T-helper 2 cell (primary cell): ENCODE measurements around the gene KLK12.

ENCODE experiments used
- DNase-seq, 5 experiments: peaks; one replicate each; pipeline versions ENCODE4 v3.0.0 to v3.0.0-alpha.2; 2012 to 2022

KLK12 gene

DNA sequence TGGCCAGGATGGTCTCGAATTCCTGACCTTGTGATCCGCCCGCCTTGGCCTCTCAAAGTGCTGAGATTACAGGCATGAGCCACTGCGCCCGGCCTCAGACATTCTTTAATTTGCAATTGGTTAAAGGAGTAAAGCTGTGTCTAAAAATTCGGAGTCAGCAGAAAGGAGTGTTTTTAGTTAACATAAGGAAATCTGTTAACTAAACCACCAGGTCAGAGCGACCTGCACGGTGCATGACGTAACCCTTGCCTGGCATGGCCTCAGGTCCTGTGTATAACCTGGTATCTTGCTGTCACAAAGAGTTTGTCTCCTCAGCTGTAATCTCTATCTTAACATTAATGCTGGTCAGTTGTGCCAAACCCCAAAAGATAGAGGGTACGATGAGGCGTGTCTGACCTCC, 9.5 kb upstream of the KLK12 start:
- DNase-seq = no peak

DNA sequence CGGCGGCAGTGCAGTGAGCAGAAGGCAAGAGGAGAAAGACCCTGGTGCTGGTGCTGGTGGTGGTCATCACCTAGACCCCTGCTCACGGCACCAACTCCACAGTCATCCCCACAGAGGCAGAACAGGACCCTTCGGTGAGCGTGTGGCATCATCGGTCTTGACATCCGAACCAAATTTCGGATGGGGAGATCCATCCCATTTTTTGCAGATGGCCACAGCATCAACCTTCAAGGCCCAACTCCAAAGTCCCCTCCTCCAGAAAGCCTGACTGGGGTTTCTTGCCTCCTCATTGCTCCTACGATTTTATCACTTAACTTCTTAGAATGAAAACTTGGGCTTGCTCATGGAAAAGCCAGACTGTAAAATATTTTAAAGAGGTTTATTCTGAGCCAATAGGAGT, 8.7 kb upstream of the KLK12 start:
- DNase-seq = no peak

DNA sequence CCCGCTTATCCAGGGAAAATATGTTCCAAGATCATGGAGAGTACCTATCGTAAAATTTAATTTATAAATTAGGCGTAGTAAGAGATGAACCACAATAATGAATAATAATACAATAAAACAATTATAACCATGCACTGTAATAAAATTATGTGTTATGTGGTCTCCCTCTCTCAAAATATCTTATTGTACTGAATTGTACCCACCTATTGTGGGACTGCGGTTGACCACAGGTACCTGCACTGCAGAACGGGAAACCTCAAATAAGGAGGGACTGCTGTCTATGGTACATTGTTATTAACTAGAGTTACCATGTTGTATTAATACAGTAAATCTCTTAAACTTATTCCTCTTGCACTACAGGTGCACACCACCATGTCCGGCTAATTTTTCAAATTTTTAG, 5.3 kb upstream of the KLK12 start:
- no peak for DNase-seq

DNA sequence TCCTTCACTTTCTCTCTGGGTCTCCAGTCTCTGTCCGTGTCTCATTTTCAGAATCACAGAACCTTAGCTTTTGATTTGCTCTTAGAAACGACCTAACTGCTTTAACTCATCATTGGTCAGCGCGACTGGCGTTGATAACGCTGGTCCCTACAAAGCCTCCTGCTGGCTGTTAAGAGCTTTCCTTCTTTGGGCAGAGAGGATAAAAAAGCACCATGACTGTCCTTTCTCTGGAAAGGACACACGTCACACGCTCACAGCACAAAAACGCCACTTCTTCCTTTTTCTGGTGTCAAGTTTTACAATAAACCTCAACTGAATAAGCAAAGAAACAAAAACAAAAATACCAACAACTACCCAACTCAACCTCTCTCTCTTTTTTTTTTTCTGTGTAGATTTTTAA, 1.7 kb upstream of the KLK12 start:
- no peak for DNase-seq

DNA sequence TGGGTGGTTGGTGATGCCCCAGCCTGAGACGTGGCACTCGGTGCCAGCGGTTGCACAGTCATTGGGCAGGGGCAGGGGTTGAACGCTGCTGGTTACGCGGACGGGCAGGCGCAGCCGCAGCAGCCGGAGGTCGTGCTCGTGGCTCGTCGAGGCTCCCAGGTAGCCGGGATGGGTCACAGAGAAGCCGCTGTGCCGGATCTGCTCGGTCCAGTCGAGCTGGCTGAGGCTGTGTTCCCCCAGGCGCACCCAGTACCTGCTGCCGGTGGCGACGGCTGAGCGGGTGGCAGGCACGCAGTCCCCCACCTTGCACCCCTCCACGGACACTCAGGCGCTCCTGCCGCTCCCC, 2.9 kb downstream of the KLK12 start:
- no peak for DNase-seq

DNA sequence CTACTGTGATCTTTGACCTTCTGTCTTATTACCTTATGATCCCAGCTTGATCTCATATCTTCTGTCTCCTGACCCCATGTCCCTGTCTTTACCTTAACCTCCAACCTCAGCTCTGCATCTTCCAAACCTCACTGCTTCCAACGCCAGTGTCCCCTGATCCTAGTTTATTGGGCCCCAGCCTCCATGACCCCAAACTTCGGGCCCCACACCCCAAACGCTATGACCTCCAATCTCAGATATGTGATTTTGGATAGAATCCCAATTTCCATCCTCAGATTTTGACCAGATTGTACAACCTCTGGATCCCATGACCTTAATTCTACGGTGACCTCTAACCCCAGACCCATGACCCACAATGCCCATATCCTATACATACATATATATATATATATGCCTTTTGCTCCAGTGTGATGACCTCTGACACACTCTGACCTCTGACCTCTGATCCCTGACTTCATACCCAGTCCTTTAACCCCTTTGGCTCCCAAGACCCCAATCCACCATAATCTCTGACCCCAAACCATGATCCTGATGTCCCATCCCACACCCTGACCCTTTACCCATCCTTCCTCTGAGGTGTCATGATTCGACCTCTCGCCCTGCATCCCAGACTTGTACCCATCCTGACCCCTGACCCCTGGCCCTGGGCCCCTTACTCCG, 3.5 kb downstream of the KLK12 start:
- no peak for DNase-seq

DNA sequence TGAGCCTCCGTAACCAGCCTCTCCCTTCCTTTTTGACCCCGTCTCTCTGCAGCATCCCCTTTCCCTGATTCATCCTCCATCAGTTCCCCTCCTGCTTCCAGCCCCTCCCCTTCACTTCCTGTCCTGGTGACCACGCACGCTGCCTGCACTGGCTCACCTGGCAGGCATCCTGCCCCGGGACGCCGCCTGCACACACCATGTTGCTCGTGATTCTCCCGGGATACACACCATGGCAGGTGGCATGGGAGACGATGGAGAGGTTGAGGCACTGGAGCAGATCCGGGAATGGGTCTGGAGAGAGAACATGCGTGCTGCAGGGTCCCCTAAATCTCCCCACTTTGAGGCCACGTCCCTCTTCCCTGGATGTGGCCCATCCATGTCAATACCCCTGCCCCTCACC, 4.2 kb downstream of the KLK12 start:
- no peak for DNase-seq

DNA sequence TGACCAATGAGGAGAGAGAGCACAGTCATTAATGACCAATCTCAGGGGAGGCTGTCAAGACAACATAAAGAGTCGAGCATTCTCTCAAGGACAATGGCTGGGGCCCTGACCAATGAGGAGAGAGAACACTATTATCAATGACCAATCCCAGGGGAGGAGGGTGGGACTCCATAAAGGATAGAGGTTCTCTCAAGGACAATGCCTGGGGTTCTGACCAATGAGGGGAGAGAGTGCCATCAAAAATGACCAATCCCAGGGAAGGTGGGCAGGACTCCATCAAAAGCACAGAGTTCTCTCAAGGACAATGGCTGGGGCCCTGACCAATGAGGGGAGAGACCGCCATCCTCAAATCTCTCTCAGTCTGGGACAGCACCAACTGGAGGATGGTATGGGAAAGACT, 5.1 kb downstream of the KLK12 start:
- no peak for DNase-seq

DNA sequence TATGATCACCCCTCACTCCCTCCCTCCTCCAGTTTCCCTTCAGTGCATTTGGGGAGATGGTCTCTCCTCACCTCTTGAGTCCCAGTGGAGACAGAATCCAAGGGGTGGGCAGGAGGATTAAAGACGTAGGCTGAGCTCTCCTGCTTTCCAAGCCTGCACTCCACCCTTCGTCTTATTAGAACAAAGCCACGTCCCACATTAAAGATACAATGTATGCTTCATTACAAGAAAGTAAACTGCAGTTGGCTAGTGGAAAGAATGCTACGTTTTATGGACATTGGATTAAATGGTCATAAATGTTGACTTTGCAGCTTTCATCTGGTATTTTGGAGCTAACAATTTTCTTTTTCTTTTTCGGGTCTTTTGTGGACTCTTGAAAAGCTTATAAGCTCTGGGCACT, 6.9 kb downstream of the KLK12 start:
- no peak for DNase-seq

DNA sequence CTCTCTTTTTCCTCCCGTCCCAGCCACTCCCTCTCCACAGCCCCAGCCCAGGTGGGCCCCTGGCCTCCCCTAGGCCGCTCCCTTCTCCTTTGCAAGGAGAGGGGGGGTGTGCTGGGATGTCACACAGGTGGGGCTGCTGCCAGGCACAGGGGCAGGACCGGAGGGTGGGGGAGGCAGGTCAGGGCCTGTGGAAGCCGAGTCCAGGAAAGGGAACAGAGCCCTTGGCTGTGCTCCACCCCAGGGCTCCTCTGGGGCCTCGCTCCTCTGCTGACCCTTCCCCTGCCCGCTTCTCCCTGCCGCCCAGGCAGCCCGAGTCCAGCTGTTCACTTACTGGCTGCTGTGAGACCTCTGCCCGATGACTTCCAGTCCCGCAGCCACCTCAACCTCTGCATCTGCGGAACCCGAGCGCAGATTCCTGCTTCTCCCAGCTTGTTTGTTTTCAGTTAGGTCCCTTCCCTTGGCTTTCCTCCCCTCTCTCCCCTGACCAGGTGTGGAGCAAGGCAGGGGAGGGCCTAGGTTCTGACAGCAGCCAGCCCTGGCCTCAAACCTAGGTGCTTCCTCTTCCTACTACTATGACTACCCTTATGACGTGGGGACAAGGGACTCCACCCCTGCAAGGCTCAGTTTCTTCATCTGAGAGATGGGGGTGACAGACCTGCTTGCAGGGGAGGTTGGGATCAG, 7.5 kb downstream of the KLK12 start:
- no peak for DNase-seq

DNA sequence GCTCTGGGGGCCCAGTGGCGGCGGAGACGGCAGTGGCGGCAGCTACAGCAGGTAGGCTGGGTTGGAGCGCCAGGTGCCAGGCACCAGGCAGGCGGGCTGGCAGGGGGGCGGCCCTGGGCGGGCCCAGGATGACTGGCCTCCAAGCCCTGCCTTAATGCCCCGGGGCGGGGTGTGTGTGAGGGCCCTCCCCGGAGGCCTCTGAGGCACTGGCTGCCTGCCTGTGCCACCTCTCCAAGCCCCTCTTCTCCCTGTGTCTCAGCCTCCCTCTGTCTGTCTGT, 8.3 kb downstream of the KLK12 start, which contains the start of gene KLK11:
Gene KLK11, minus strand, starts transcription at position 63 of the 278 bp plus-strand sequence. CDS start 985 bp downstream, outside the sequence.
- no peak for DNase-seq

DNA sequence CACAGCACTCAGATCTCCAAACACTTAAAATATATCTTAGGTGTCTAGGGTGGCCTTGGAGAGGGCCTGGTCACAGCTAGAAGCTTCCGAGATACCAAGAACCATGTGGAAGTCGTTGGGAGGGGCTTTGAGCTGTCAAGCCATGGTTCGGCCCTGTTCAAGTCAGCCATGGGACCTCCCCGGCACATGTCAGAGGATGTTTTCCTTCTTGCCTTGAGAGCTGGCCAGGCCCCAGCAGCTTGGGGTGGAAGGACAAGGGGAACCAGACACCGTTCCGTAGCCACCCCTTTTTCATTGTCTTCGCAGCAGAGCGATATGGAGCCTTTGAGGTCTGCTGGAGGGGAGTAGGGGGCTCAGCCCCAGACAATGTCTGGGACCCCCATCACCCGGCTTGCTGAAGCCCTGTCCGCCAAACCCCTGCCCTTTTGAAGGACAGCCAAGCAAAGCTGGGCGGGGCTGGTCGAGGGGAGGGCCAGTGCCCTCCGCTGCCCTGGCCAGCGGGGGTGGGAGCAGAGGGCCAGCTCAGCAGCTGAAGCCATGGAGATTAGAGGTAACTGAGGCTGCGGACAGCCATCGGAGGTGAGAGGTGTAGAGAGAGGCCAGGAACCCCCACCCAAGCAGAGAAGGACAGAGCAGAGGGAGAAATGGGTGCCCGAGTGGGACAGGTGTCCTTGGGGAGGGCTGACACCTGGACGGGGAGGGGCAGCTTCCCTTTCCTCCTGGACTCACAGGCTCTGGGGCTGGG, 8.8 kb downstream of the KLK12 start:
- no peak for DNase-seq

DNA sequence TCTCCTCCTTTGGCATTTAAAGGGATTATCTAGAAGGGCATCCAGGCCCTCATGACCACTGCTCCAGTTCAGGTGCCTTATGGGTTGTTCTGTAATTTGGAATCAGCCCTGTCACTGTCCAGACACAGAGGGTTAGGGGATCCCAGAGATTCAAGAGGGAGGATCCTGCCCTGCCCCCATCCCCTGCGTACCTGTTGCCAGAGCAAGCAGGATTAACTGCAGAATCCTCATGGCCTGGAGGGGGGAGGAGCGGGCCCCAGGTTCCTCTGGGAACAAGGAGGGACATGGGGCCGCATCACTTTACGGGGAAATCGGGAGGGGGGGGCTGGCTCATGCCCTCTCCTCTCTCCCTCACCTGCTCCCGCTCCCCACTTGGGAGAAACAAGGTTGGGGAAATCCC, 9.4 kb downstream of the KLK12 start:
- no peak for DNase-seq

DNA sequence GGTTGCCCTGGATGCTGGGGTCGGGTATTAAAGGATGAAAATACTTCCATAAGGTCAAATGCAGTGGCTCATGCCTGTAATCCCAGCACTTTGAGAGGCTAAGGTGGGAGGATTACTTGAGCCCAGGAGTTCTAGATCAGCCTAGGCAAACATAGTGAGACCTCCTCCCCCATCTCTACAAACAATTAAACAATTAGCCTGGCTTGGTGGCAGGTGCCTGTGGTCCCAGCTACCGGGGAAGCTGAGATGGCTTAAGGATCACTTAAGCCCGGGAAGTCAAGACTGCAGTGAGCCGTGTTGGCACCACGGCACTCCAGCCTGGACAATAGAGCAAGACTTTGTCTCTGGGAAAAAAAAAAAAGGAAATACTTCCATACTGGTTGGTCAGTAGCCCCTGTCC, 9.9 kb downstream of the KLK12 start:
- no peak for DNase-seq

DNA sequence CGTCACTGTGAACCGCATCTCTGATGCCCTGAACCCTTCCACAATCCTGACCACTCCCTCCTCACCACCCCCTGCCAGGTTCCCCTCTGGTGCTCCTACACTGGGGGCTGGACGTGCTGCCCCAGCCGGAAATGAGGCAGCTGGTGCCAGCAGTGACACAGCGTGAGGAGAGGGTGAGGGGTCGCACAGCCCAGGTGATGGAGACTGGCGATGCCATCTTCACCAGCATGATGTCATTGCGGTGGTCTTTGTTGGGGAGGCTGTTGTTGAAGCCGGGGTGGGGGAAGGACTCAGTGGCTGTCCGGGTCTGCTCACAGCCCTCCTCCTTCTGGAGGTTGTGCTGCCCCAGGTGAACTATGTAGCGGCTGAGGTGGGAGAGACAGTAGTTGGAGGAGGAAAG, 10.9 kb downstream of the KLK12 start:
- no peak for DNase-seq

DNA sequence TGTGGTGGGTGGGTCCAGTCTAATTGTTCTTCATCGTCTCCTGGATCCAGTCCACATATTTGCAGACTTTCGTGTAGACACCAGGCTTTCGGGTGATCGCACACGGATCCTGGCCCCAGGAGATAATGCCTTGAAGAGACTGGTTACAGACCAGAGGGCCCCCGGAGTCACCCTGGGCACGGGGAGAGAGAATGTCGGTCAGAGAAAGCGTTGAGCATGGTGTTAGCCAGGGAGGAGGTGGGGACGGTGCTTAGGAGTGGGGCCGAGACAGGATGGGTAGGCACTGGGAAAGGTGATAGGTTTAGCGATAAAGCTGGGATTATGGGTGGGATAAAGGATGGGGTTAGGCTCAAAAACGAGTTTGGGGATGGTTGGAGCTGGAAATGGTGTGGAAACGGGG, 12.3 kb downstream of the KLK12 start:
- no peak for DNase-seq

DNA sequence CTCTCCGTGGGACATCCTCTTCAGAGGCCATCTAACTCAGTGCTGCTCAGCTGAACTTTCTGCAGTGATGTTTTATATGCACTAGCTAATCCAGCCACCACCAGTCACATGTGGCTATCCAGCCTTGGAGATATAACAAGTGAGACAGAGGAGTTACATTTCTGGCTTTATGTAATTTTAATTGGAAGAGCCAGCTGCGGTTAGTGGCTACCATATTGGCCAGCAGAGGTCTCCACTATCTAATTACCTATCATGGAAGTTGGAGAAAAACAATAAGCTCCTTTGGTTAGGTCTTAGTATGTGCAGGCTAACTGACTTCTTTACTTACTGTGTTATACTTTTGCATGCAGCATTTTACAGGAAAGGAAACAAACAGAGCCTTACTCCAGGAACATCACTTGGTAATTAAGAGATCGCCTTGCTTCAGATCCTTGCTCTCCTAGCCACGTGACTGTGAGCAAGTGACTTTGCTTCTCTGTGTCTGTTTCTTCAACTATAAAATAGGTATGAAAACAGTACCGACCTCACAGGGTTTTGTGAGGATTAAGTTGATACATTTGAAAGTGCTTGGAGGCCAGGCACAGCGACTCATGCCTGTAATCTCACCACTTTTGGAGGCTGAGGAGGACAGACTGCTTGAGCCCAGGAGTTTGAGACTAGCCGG, 13.7 kb downstream of the KLK12 start:
- peak in 1 of 5 experiments; percentile 13 for DNase-seq

DNA sequence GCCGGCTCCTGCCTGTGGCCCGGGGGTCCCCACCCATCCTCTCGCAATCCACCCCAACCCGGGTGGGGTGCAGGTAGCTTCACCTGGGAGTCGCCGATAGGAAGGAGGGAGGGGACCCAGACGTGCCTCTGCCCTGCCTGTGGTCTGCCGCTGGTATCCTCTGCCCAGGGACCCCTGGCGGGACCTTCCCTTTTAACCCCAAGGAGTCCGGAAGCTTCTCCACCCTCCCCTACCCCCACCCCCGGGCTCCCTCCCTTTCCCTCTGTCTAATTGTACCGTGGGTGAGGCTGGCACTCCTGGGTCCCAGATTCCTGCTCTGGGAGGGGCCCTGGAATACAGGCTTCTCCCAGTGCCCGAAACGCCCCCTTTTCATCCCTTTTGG, 15.3 kb downstream of the KLK12 start, which contains the start of gene KLK10:
Gene KLK10, minus strand, starts transcription at position 166 of the 382 bp plus-strand sequence. CDS start 579 bp downstream, outside the sequence.
- no peak for DNase-seq

DNA sequence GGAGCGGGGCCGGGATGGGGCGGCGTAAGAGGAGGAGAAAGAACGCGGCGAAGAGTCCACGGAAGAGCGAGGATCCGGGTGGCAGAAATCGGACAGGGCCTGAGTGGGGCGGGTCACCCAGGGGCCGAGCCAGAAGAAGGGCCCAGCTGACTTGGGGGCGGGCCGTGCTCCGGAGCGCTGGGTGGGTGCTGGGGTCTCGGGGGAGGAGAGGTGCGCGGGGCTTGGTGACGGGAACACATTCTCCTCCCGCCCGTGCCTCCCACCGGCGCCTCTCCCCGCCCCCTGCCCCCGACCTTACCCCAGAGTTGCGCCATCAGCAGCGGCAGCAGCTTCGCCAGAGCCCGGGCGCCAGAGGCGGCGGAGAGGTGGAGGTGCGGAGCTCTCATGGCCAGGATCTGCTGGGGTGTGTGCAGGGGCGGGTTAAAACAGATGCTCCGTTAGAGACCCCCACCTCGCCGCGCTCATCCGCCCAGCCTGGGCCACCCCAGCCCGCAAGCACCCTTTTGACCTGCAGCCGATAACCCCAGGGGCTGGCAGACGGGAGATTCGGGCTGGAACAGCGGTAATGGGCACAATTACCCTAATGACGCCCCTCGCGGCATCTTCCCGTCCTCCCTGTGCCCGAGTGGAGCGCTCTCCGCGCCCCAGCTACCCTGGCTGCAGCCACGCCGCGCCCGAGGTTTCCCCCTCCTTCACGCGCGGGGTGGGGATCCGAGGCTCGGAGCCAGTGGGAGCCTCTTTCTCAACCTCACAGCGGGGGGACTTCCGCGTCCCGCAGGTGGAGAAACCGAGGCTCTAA, 15.9 kb downstream of the KLK12 start:
- no peak for DNase-seq

DNA sequence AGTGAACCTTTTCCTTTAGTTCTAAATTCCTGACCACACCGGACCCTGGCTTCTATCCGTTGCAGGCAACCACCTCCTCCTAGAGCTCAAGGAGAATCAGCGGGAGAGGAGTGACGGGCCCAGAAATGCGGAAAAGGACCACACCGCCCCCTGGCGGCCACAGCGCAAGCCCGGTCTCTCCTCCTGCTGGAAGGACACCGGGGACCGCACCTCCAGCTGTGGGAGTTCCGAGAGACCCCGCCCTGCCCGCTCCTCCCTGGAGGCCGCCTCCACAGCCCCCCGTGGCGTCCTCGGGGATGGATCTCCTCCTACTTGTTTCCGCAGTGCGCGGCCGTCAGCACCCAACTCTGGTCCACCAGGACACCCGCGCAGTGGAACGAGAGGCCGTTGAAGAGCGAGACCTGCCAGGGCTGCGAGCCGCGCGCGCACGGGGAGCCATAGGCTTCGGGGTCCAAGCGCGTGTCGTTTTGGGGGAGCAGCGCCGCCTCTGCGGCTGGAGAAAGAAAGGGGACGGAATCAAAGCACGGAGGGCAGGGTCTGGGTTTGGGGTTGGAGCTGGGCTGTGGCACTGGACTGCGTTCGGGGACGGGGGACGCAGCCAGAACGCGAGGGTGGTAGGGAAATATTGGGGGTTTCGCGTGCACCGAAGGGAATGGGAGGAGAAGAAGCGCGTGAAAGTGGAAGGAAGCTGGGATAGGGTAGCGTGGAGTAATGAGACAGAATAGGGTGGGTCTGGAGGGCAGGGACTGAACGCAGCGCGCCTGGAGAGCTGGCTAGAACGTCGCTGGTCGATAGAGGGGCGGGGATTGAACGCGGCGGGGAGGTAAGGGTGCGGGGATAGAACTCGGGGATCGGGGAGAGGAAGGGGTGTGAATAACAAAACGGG, 17.8 kb downstream of the KLK12 start:
- DNase-seq = peak in 3 of 5 experiments; percentile 17 to 42 (median 37)

DNA sequence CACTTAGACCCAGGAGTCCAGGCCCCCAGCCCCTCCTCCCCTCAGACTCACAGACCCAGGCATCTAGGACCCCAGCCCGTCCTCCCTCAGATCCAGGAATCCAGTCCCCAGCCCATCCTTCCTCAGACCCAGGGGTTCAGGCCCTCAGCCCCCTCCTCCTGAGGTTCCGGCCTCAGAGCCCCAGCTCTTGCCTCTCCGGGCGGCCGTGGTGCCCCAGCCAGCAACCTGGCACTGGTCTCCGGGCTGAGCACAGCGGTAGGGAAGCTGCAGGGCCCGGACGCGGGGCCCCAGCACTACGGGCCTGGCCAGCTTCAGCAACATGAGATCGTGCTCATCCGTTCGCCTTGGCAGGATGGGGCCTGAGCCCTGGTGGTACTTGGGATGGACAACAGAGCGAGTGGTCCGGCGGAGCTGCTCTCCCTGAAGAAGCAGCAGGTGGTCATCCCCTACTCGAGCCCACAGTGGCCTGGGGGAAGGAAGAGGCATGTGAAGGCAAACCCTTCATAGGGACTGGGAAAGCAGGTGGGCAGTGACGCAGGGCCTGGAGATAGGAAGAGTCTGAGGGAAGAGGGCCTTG, 19.0 kb downstream of the KLK12 start:
- DNase-seq = no peak
